Keratinocyte (primary cell): ENCODE data around the gene PTPN23. TPM values are rescaled to one million over a fixed set of nuclear protein-coding genes. Genes with fewer than 3 reads are reported as not detected.

Source experiments
- DNase-seq: peaks from one replicate; pipeline ENCODE4 v3.0.0-alpha.2; 2011; ENCODE audit warnings: low read depth, missing footprints, low spot score
- FAIRE-seq: peaks from 2 replicates; lab custom pipeline; 2011; peaks lifted over from hg19 to GRCh38; lab: Jason Lieb, UNC
- H2AFZ ChIP-seq: 2 replicates; pipeline ENCODE4 v1.6.0; 2012; ENCODE audit warnings: low read length, control low read depth, inconsistent platforms; ENCODE audit not compliant: control insufficient read depth
- H3K27ac ChIP-seq: 2 replicates; pipeline ENCODE4 v1.5.1; 2011; ENCODE audit warnings: low read length; ENCODE audit not compliant: control insufficient read depth, insufficient read depth
- H3K27me3 ChIP-seq: 3 replicates; pipeline ENCODE4 v1.6.0; 2011; ENCODE audit warnings: low read length; ENCODE audit not compliant: control insufficient read depth, insufficient read depth; ENCODE audit errors: extremely low read depth
- H3K36me3 ChIP-seq, 2 experiments: 2 replicates in 1 of 2; 3 replicates in 1 of 2; pipeline ENCODE4 v1.5.1; 2011; ENCODE audit warnings: low read length in 2 of 2, mild to moderate bottlenecking in 1 of 2; ENCODE audit not compliant: control insufficient read depth in 2 of 2, insufficient read depth in 2 of 2; ENCODE audit errors: extremely low read depth in 1 of 2
- H3K4me1 ChIP-seq: 3 replicates; pipeline ENCODE4 v1.5.1; 2011; ENCODE audit warnings: low read length; ENCODE audit not compliant: control insufficient read depth, insufficient read depth; ENCODE audit errors: extremely low read depth
- H3K4me2 ChIP-seq: 3 replicates; pipeline ENCODE4 v1.6.0; 2011; ENCODE audit warnings: low read depth, low read length; ENCODE audit not compliant: control insufficient read depth, insufficient read depth; ENCODE audit errors: extremely low read depth
- H3K4me3 ChIP-seq, 3 experiments: fragments of 200-600 bp in 1 of 3; sonication (generic) in 1 of 3; 2 replicates in 2 of 3; 3 replicates in 1 of 3; pipeline ENCODE4 v1.5.1; 2011 to 2016; ENCODE audit warnings: low read length in 3 of 3, mild to moderate bottlenecking in 3 of 3, control low read depth in 2 of 3, inconsistent platforms in 1 of 3, low read depth in 1 of 3, mixed read lengths in 1 of 3, mixed run types in 1 of 3, moderate library complexity in 1 of 3; ENCODE audit not compliant: control insufficient read depth in 2 of 3, insufficient read depth in 2 of 3; ENCODE audit errors: extremely low read depth in 1 of 3
- H3K79me2 ChIP-seq: 2 replicates; pipeline ENCODE4 v1.6.0; 2012; ENCODE audit warnings: low read length; ENCODE audit not compliant: control insufficient read depth, insufficient read depth
- H3K9ac ChIP-seq: 3 replicates; pipeline ENCODE4 v1.6.0; 2011; ENCODE audit warnings: low read length; ENCODE audit not compliant: control insufficient read depth, insufficient read depth; ENCODE audit errors: extremely low read depth
- H3K9me1 ChIP-seq: 3 replicates; pipeline ENCODE4 v1.6.0; 2011; ENCODE audit warnings: low read length; ENCODE audit not compliant: control insufficient read depth, insufficient read depth; ENCODE audit errors: extremely low read depth
- H3K9me3 ChIP-seq: 2 replicates; pipeline ENCODE4 v1.5.1; 2012; ENCODE audit warnings: low read depth, low read length; ENCODE audit not compliant: control insufficient read depth
- H4K20me1 ChIP-seq: 3 replicates; pipeline ENCODE4 v1.6.0; 2011; ENCODE audit warnings: low read length; ENCODE audit not compliant: control insufficient read depth, insufficient read depth; ENCODE audit errors: extremely low read depth
- CTCF ChIP-seq, 3 experiments: IDR thresholded peaks in 1 of 3; conservative IDR thresholded peaks in 1 of 3; optimal IDR thresholded peaks in 1 of 3; 2 replicates in 2 of 3; 3 replicates in 1 of 3; pipeline versions ENCODE3 to v1.5.1; 2011; ENCODE audit warnings: low read length in 3 of 3, mild to moderate bottlenecking in 3 of 3, moderate library complexity in 2 of 3, control low read depth in 1 of 3, inconsistent platforms in 1 of 3; ENCODE audit not compliant: insufficient read depth in 2 of 3; ENCODE audit errors: extremely low read depth in 1 of 3
- EZH2 ChIP-seq: IDR thresholded peaks from one replicate; pipeline ENCODE4 v1.6.1; 2012; ENCODE audit warnings: inconsistent platforms, mild to moderate bottlenecking, low read length, moderate library complexity
- dilution Hi-C: fragments of 300-500 bp; cut with MboI; formaldehyde crosslinking; loops from one replicate; pipeline ENCODE4 v1.7.0; 2020; ENCODE audit warnings: low sequenced_read_pairs; ENCODE audit not compliant: extremely low pct_ligation_motif_present
- polyA plus RNA-seq, 5 experiments: library from polyadenylated mRNA; depleted of rRNA in 3 of 5; stranded (reverse) in 3 of 5; stranded (forward) in 1 of 5; unstranded in 1 of 5; fragments of >200 nt; gene quantifications; 1 replicate in 1 of 5; 2 replicates in 3 of 5; 3 replicates in 1 of 5; pipeline versions ENCODE4 v1.2.1 to v1.2.3, GENCODE V29; 2011 to 2012; ENCODE audit warnings: missing spikeins in 2 of 5, low read depth in 1 of 5, low replicate concordance in 1 of 5

The PTPN23 gene
- polyA plus RNA-seq, 1 donor (not counting 4 experiments of a cell fraction or from before 2014, with no cell fraction given), result 1.3 TPM

GRCh38 chr3:47337656-47338055, 43.2 kb upstream of the PTPN23 start:
- Histone ChIP-seq H3K9me1 (no peaks in the 10 kb centered on the region), H3K36me3 (peaks cover 23 to 38% of the 10 kb centered on the region in 2 experiments), H3K4me2 (no peak overlapping the region), H3K27me3 (no peaks in the 10 kb centered on the region), H3K79me2 (no peaks in the 10 kb centered on the region), H3K9ac (no peak overlapping the region), H3K4me3 (no peak overlapping the region), H3K27ac (no peak overlapping the region), H3K9me3 (no peaks in the 10 kb centered on the region), H2AFZ (no peak overlapping the region), H4K20me1 (no peaks in the 10 kb centered on the region), H3K4me1 (no peaks in the 10 kb centered on the region)
- DNase-seq (no peak), FAIRE-seq (no peak)
- TF ChIP-seq CTCF (optimal IDR thresholded peaks at IDR 0.05 in 1 of 3, IDR thresholded peaks at IDR 0.05 in 1 of 3, conservative IDR thresholded peaks at IDR 0.05 in 1 of 3; ENCODE audit: extremely low read depth in 1 of 3, insufficient read depth in 2 of 3, low read length in 3 of 3), result no peak
- TF ChIP-seq EZH2, result no peak
- dilution Hi-C loops, result no loop called here

GRCh38 chr3:47339951-47340350, 40.9 kb upstream of the PTPN23 start:
- Histone ChIP-seq H4K20me1 (no peaks in the 10 kb centered on the region), H3K79me2 (no peaks in the 10 kb centered on the region), H3K27ac (no peak overlapping the region), H3K4me1 (no peaks in the 10 kb centered on the region), H3K9ac (no peak overlapping the region), H3K4me2 (no peak overlapping the region), H3K9me3 (no peaks in the 10 kb centered on the region), H3K36me3 (peaks cover 21 to 37% of the 10 kb centered on the region in 2 experiments), H3K4me3 (no peak overlapping the region), H3K9me1 (no peaks in the 10 kb centered on the region), H2AFZ (no peak overlapping the region), H3K27me3 (no peaks in the 10 kb centered on the region)
- FAIRE-seq, result no peak
- dilution Hi-C loops, result no loop called here
- TF ChIP-seq EZH2, result no peak
- no peak for TF ChIP-seq CTCF (optimal IDR thresholded peaks at IDR 0.05 in 1 of 3, IDR thresholded peaks at IDR 0.05 in 1 of 3, conservative IDR thresholded peaks at IDR 0.05 in 1 of 3; ENCODE audit: extremely low read depth in 1 of 3, insufficient read depth in 2 of 3, low read length in 3 of 3)
- no peak for DNase-seq
